Pancreas (tissue), 10 donors: ENCODE data around the gene UROS. TPM values are rescaled to one million over a fixed set of nuclear protein-coding genes. Genes with fewer than 3 reads are reported as not detected.
A peak's percentile ranks its signal among the peaks of the same experiment; 100 is the strongest.

Experiments
- ATAC-seq, 4 donors: fragments of 200-7000 bp; cut with Tn5 transposase; one replicate each; pipeline versions ENCODE4 v1.8.0 to v1.9.1; 2020; ENCODE audit warnings: mild to moderate bottlenecking in 4 of 4, moderate library complexity in 4 of 4
- DNase-seq, 6 donors: peaks; one replicate each; pipeline ENCODE4 v3.0.0-alpha.2; 2020
- FAIRE-seq: peaks from 2 replicates; lab custom pipeline; 2012; peaks lifted over from hg19 to GRCh38; lab: Jason Lieb, UNC
- H3K27ac ChIP-seq, 4 donors: fragments of 200-600 bp; sonication (generic); 1 replicate in 3 of 4; 2 replicates in 1 of 4; pipeline versions ENCODE4 v1.5.0 to v1.8.0; 2020
- H3K27me3 ChIP-seq, 4 donors: fragments of 200-600 bp; one replicate each; pipeline ENCODE4 v1.8.0; 2021
- H3K36me3 ChIP-seq, 3 donors: fragments of 200-600 bp; sonication (generic) in 1 of 3; one replicate each; pipeline versions ENCODE4 v1.5.0 to v1.8.0; 2020 to 2021
- H3K4me1 ChIP-seq, 3 donors: fragments of 200-600 bp; one replicate each; pipeline ENCODE4 v1.8.0; 2021
- H3K4me3 ChIP-seq, 4 donors: fragments of 200-600 bp; sonication (generic) in 2 of 4; one replicate each; pipeline versions ENCODE4 v1.5.0 to v1.8.0; 2020 to 2021
- H3K9me3 ChIP-seq, 4 donors: fragments of 200-600 bp; one replicate each; pipeline ENCODE4 v1.8.0; 2021
- CTCF ChIP-seq, 4 donors: fragments of 200-600 bp; sonication (generic) in 3 of 4; IDR thresholded peaks; one replicate each; pipeline versions ENCODE4 v1.5.0 to v1.8.0; 2021; ENCODE audit warnings: antibody characterized with exemption in 4 of 4
- WGBS, 2 donors: extraction: QIAGEN DNeasy Blood & Tissue Kit; methylation state at CpG; one replicate each; pipeline ENCODE4 v1.1.7; 2013; 5-methylcytosine and 5-hydroxymethylcytosine counted together
- intact Hi-C, 3 donors: fragments of 100-400 bp; cut with DNase I; formaldehyde crosslinking; loops; one replicate each; pipeline versions ENCODE4 v1.11.1 to v1.14.2; 2022
- polyA plus RNA-seq, 2 donors: library from polyadenylated mRNA; stranded (reverse); fragments of 200-250 nt; gene quantifications; one replicate each; pipeline ENCODE4 v1.2.3, GENCODE V29; 2013
- total RNA-seq, 6 donors: library from RNA; stranded (reverse); fragmentation: NEBNext Ultra II Directional in 4 of 6; extraction: Animal tissue kit (Norgen Biotek cat#: 25700) in 4 of 6; gene quantifications; one replicate each; pipeline versions ENCODE4 v1.2.1 to v1.2.4, GENCODE V29; 2021 to 2023
- donor health status: healthy with polysubstance abuse.
- donor health status: DM: no; HTN: no; CAD: no; lungs with moderate emphysema.
- donor health status: DM: no; HTN: no; CAD: no.
- donor health status: control.
- donor health status: control.
- donor health status: Bipolar disorder and iron deficiency.
- donor health status: DM: yes; HTN: yes; CAD: no.
- donor health status: DM: no; HTN: no; CAD: no.
- donor health status: DM: no; HTN: no; CAD: no.
- donor health status: DM: yes; HTN: yes; CAD: no.

Gene UROS
- total and polyA plus RNA-seq, 8 donors, result 12.8 to 34.4 (median 19.0) TPM

GRCh38 chr10:125792342-125793300, 30.4 kb downstream of the UROS start:
- peaks cover 0 to 3% (median 2%) of the 10 kb centered on the region in 3 donors for H3K4me1 ChIP-seq
- FAIRE-seq (no peak), ATAC-seq (no peak), DNase-seq (no peak)
- no peaks in the 10 kb centered on the region for H3K27me3 ChIP-seq
- no peak for TF ChIP-seq CTCF (IDR thresholded peaks at IDR 0.05)
- no peak overlapping the region for H3K4me3 ChIP-seq
- H3K27ac ChIP-seq, result no peak overlapping the region
- WGBS, 2 donors, result 89 to 94% methylated on average over 14 of the region's 14 CpGs
- peaks cover 0 to 30% (median 4%) of the 10 kb centered on the region in 3 donors for H3K36me3 ChIP-seq
- intact Hi-C loops, result no loop called here
- no peaks in the 10 kb centered on the region for H3K9me3 ChIP-seq

DNA sequence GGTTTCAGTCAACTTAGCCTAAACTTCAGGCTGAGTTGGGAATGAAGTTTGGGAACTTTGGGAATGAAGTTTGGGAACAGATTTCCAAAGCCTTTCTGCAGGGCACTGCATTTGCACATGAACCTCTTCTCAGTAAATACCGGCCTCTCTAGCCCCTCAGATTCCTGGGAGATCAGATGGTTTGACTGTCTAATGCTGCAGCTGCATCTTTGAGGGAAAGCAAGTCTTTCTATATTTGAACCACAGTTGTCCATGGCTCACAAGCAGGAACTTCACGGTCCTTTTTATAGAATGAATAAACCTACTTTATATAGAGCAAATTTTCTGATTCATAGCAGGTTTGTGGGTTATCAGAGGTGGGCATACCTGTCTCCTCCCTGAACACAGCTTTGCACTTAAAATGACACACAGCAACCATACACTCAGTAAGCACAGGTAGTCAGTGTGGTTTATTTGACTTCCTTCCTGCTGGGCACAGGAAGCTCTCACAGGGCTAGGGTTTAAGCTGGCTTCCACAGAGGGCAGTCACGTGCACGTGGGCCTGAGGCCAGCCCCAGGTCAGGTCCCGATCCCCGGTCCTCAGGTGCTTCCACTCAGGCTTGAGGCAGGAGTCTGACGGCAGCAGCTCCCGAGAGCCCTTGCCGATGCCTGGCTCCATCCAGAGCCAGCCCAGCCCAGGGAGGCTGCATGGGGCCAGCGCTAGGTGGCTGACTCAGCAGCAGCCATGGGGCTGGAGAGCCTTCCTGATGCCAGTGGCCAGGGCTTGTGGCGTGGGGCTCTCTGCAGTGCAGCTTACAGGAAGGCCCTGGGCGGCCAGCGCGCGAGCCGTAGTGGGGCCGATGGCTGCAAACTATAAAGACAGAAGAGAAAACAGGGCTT, 34.7 kb downstream of the UROS start:
- Histone ChIP-seq H3K27me3 (no peaks in the 10 kb centered on the region), H3K36me3 (peaks cover 0 to 16% (median 4%) of the 10 kb centered on the region in 3 donors), H3K4me3 (no peak overlapping the region), H3K9me3 (no peaks in the 10 kb centered on the region), H3K27ac (no peak overlapping the region), H3K4me1 (no peaks in the 10 kb centered on the region)
- WGBS, 2 donors, result 92% methylated on average over 17 of the region's 17 CpGs
- no peak for TF ChIP-seq CTCF (IDR thresholded peaks at IDR 0.05)
- FAIRE-seq, result no peak
- intact Hi-C loops, result no loop called here
- peak in 2 of 4 donors; percentile 32 to 76 for ATAC-seq
- no peak for DNase-seq

GRCh38 chr10:125785791-125786190, 37.3 kb downstream of the UROS start:
- 72 to 83% methylated on average over 9 of the region's 9 CpGs for WGBS, 2 donors
- no peak for DNase-seq

GRCh38 chr10:125783957-125784356, 39.1 kb downstream of the UROS start:
- Histone ChIP-seq H3K27ac (no peak overlapping the region), H3K9me3 (no peaks in the 10 kb centered on the region), H3K27me3 (no peaks in the 10 kb centered on the region), H3K36me3 (peaks cover 0 to 4% (median 0%) of the 10 kb centered on the region in 3 donors), H3K4me1 (no peaks in the 10 kb centered on the region), H3K4me3 (no peak overlapping the region)
- WGBS, 2 donors, result 86 to 92% methylated on average over 6 of the region's 6 CpGs
- TF ChIP-seq CTCF (IDR thresholded peaks at IDR 0.05), result no peak
- ATAC-seq (no peak), FAIRE-seq (no peak), DNase-seq (no peak)
- intact Hi-C loops, result no loop called here

More at GRCh38 chr10:125785791-125786190, 37.3 kb downstream of the UROS start:
- TF ChIP-seq CTCF (IDR thresholded peaks at IDR 0.05), result no peak
- ATAC-seq, result no peak
- Histone ChIP-seq H3K27ac (no peak overlapping the region), H3K4me1 (no peaks in the 10 kb centered on the region), H3K36me3 (peaks cover 0 to 4% (median 0%) of the 10 kb centered on the region in 3 donors), H3K9me3 (no peaks in the 10 kb centered on the region), H3K27me3 (no peaks in the 10 kb centered on the region), H3K4me3 (no peak overlapping the region)
- FAIRE-seq, result no peak
- intact Hi-C loops, result no loop called here
